DOHH2 (cell line): ENCODE data around the gene RBMS3.
"Not testable (repeated sequence)": the region's sequence is repeated elsewhere in the genome, so short reads cannot be mapped to it uniquely, and the experiment has no call there.

Experiments used
- H3F3A ChIP-seq: fragments of 200-600 bp; sonication (generic), shearing (Covaris generic); 2 replicates; pipeline ENCODE4 v1.6.0; 2016; ENCODE audit warnings: antibody characterized with exemption, mild to moderate bottlenecking; ENCODE audit not compliant: control insufficient read depth, insufficient read depth
- H3K27ac ChIP-seq: fragments of 200-600 bp; sonication (generic); 2 replicates; pipeline ENCODE4 v1.5.1; 2014; ENCODE audit warnings: low read depth, mild to moderate bottlenecking, low read length, moderate library complexity
- H3K27me3 ChIP-seq: fragments of 200-600 bp; sonication (generic); 2 replicates; pipeline ENCODE4 v1.6.1; 2014; ENCODE audit warnings: mild to moderate bottlenecking, low read length, mixed read lengths; ENCODE audit not compliant: control insufficient read depth
- H3K36me3 ChIP-seq: fragments of 200-600 bp; sonication (generic); 2 replicates; pipeline ENCODE4 v1.6.1; 2014; ENCODE audit warnings: mild to moderate bottlenecking, low read length, moderate library complexity, mixed read lengths; ENCODE audit not compliant: control insufficient read depth
- H3K4me1 ChIP-seq: fragments of 200-600 bp; sonication (generic); 2 replicates; pipeline ENCODE4 v1.6.1; 2014; ENCODE audit warnings: mild to moderate bottlenecking, low read length, mixed read lengths; ENCODE audit not compliant: control insufficient read depth
- H3K4me2 ChIP-seq: fragments of 200-600 bp; sonication (generic); 2 replicates; pipeline ENCODE4 v1.6.0; 2014; ENCODE audit warnings: mild to moderate bottlenecking, low read length, moderate library complexity
- H3K4me3 ChIP-seq: fragments of 200-600 bp; sonication (generic); 2 replicates; pipeline ENCODE4 v1.5.1; 2014; ENCODE audit warnings: mild to moderate bottlenecking, low read length, mixed read lengths
- H3K79me2 ChIP-seq: fragments of 200-600 bp; sonication (generic); 2 replicates; pipeline ENCODE4 v1.6.1; 2014; ENCODE audit warnings: mild to moderate bottlenecking, low read length, mixed read lengths; ENCODE audit not compliant: control insufficient read depth
- H3K9me2 ChIP-seq: fragments of 200-600 bp; sonication (generic); replicated peaks from 2 replicates; pipeline ENCODE4 v1.6.1; 2014; ENCODE audit warnings: mild to moderate bottlenecking, low read length, mixed read lengths; ENCODE audit not compliant: control insufficient read depth
- H3K9me3 ChIP-seq: fragments of 200-600 bp; sonication (generic); 2 replicates; pipeline ENCODE4 v1.6.1; 2014; ENCODE audit warnings: antibody characterized with exemption, low read length, mixed read lengths; ENCODE audit not compliant: control insufficient read depth, insufficient read depth
- H4K20me1 ChIP-seq: fragments of 200-600 bp; sonication (generic); 2 replicates; pipeline ENCODE4 v1.6.0; 2014; ENCODE audit warnings: low read depth, mild to moderate bottlenecking, antibody characterized with exemption, low read length, moderate library complexity; ENCODE audit not compliant: control insufficient read depth, insufficient read depth
- CTCF ChIP-seq: fragments of 200-600 bp; sonication (generic); IDR thresholded peaks from one replicate; pipeline ENCODE4 v1.5.1; 2014; ENCODE audit warnings: antibody characterized with exemption, mild to moderate bottlenecking, low read depth, low read length; ENCODE audit not compliant: poor library complexity, severe bottlenecking
- EZH2phosphoT487 ChIP-seq: fragments of 200-600 bp; sonication (generic); IDR thresholded peaks from 2 replicates; pipeline ENCODE4 v1.6.1; 2017; ENCODE audit warnings: borderline replicate concordance, mild to moderate bottlenecking, antibody characterized with exemption, low read length, moderate library complexity, mixed read lengths

Gene RBMS3

GRCh38 chr3:29668728-29669127, 387.9 kb downstream of the RBMS3 start:
- Histone ChIP-seq H3K9me2 (no peaks in the 10 kb centered on the region), H4K20me1 (no peaks in the 10 kb centered on the region), H3K27ac (no peak overlapping the region), H3K4me1 (no peaks in the 10 kb centered on the region), H3K4me2 (no peak overlapping the region), H3K9me3 (no peaks in the 10 kb centered on the region), H3K4me3 (no peak overlapping the region), H3K27me3 (no peaks in the 10 kb centered on the region), H3K79me2 (no peaks in the 10 kb centered on the region), H3F3A (no peaks in the 10 kb centered on the region), H3K36me3 (no peaks in the 10 kb centered on the region)
- TF ChIP-seq EZH2phosphoT487 (no peak), CTCF (no peak)

- not testable (repeated sequence) for H3K4me2 ChIP-seq, H3K36me3 ChIP-seq
Observed at GRCh38 chr3:29670476-29670875, 389.6 kb downstream of the RBMS3 start.

GRCh38 chr3:29677421-29677820, 396.6 kb downstream of the RBMS3 start:
- H3K4me1 ChIP-seq, result no peaks in the 10 kb centered on the region
- no peaks in the 10 kb centered on the region for H3K36me3 ChIP-seq
- no peak overlapping the region for H3K4me2 ChIP-seq
- H3K27ac ChIP-seq, result no peak overlapping the region
- no peaks in the 10 kb centered on the region for H3F3A ChIP-seq
- H3K27me3 ChIP-seq, result no peaks in the 10 kb centered on the region
- H3K9me2 ChIP-seq, result no peaks in the 10 kb centered on the region
- no peaks in the 10 kb centered on the region for H3K9me3 ChIP-seq
- no peaks in the 10 kb centered on the region for H4K20me1 ChIP-seq
- H3K4me3 ChIP-seq, result no peak overlapping the region
- H3K79me2 ChIP-seq, result no peaks in the 10 kb centered on the region
- TF ChIP-seq EZH2phosphoT487 (no peak), CTCF (no peak)

More at GRCh38 chr3:29670476-29670875, 389.6 kb downstream of the RBMS3 start:
- not testable (repeated sequence) for H3K79me2 ChIP-seq, H3K9me2 ChIP-seq, H3K27ac ChIP-seq, H3K9me3 ChIP-seq, H3K4me1 ChIP-seq, H3K4me3 ChIP-seq, H3F3A ChIP-seq, H4K20me1 ChIP-seq, H3K27me3 ChIP-seq

- Histone ChIP-seq H3K4me2 (no peak overlapping the region), H3K4me3 (no peak overlapping the region), H3K4me1 (no peaks in the 10 kb centered on the region), H4K20me1 (no peaks in the 10 kb centered on the region), H3K9me3 (no peaks in the 10 kb centered on the region), H3K36me3 (no peaks in the 10 kb centered on the region), H3K27me3 (no peaks in the 10 kb centered on the region), H3K79me2 (no peaks in the 10 kb centered on the region), H3K9me2 (no peaks in the 10 kb centered on the region), H3F3A (no peaks in the 10 kb centered on the region), H3K27ac (no peak overlapping the region)
- TF ChIP-seq EZH2phosphoT487 (no peak), CTCF (no peak)
Observed at GRCh38 chr3:29679944-29680343, 399.1 kb downstream of the RBMS3 start.
